Skeletal muscle satellite cell (primary cell): Measurements from ENCODE around the gene SPEF2.
A peak's percentile ranks its signal among the peaks of the same experiment; 100 is the strongest.
"Not testable (repeated sequence)": the region's sequence is repeated elsewhere in the genome, so short reads cannot be mapped to it uniquely, and the experiment has no call there.

ENCODE experiments used
- H3K27me3 ChIP-seq: 2 replicates; pipeline ENCODE4 v1.7.0; 2013; ENCODE audit warnings: low read length; ENCODE audit not compliant: control insufficient read depth, insufficient read depth
- H3K36me3 ChIP-seq: 2 replicates; pipeline ENCODE4 v1.7.0; 2013; ENCODE audit warnings: mild to moderate bottlenecking, control low read depth, low read length; ENCODE audit not compliant: insufficient read depth
- H3K4me1 ChIP-seq: 2 replicates; pipeline ENCODE4 v1.7.0; 2013; ENCODE audit warnings: low read length; ENCODE audit not compliant: control insufficient read depth, insufficient read depth
- H3K4me2 ChIP-seq: 2 replicates; pipeline ENCODE4 v1.7.0; 2013; ENCODE audit warnings: mild to moderate bottlenecking, low read length
- H3K4me3 ChIP-seq: 2 replicates; pipeline ENCODE4 v1.7.0; 2013; ENCODE audit warnings: low read length
- H3K9ac ChIP-seq: 2 replicates; pipeline ENCODE4 v1.7.0; 2013; ENCODE audit warnings: mild to moderate bottlenecking, low read depth, low read length, moderate library complexity
- H3K9me3 ChIP-seq: replicated peaks from 2 replicates; pipeline ENCODE4 v1.7.0; 2013; ENCODE audit warnings: mild to moderate bottlenecking, control low read depth, low read length

SPEF2 gene

GRCh38 chr5:35828082-35828598, 210.5 kb downstream of the SPEF2 start:
- Histone ChIP-seq H3K9ac (no peak overlapping the region), H3K4me2 (no peak overlapping the region), H3K4me1 (no peaks in the 10 kb centered on the region), H3K9me3 (no peaks in the 10 kb centered on the region), H3K27me3 (peaks cover 6% of the 10 kb centered on the region), H3K4me3 (no peak overlapping the region), H3K36me3 (no peaks in the 10 kb centered on the region)

DNA sequence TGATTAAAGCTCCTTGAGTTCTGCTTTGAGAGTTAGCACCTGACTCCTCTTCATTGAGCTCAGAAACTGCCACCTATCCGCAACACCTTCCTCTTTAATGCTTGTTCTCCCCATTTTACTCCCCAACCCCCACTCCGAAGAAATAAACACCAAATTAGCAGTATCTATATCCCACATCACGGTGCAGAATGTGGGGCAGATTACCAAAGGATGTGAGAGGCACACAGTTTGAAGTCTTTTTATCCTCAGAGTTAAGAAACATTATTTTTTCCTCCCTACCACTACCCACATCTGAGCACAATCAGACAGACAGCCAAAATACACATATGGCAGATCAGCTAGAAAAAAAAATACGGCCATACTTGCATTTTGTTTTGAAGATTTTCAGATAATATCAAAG, 212.9 kb downstream of the SPEF2 start:
- no peaks in the 10 kb centered on the region for H3K9me3 ChIP-seq
- H3K4me1 ChIP-seq: no peaks in the 10 kb centered on the region
- H3K9ac ChIP-seq: no peak overlapping the region
- no peak overlapping the region for H3K4me2 ChIP-seq
- no peak overlapping the region for H3K4me3 ChIP-seq
- H3K36me3 ChIP-seq: no peaks in the 10 kb centered on the region
- H3K27me3 ChIP-seq: peaks cover 6% of the 10 kb centered on the region

GRCh38 chr5:35832762-35833161, 215.1 kb downstream of the SPEF2 start:
- H3K9me3 ChIP-seq: no peaks in the 10 kb centered on the region
- no peaks in the 10 kb centered on the region for H3K36me3 ChIP-seq
- no peaks in the 10 kb centered on the region for H3K4me1 ChIP-seq
- no peaks in the 10 kb centered on the region for H3K27me3 ChIP-seq
- no peak overlapping the region for H3K4me2 ChIP-seq
- no peak overlapping the region for H3K9ac ChIP-seq
- H3K4me3 ChIP-seq: no peak overlapping the region

GRCh38 chr5:35833224-35833623, 215.6 kb downstream of the SPEF2 start:
- peaks cover 2% of the 10 kb centered on the region for H3K4me1 ChIP-seq
- H3K27me3 ChIP-seq: no peaks in the 10 kb centered on the region
- H3K36me3 ChIP-seq: no peaks in the 10 kb centered on the region
- no peaks in the 10 kb centered on the region for H3K9me3 ChIP-seq
- no peak overlapping the region for H3K4me3 ChIP-seq
- H3K4me2 ChIP-seq: no peak overlapping the region
- H3K9ac ChIP-seq: no peak overlapping the region

DNA sequence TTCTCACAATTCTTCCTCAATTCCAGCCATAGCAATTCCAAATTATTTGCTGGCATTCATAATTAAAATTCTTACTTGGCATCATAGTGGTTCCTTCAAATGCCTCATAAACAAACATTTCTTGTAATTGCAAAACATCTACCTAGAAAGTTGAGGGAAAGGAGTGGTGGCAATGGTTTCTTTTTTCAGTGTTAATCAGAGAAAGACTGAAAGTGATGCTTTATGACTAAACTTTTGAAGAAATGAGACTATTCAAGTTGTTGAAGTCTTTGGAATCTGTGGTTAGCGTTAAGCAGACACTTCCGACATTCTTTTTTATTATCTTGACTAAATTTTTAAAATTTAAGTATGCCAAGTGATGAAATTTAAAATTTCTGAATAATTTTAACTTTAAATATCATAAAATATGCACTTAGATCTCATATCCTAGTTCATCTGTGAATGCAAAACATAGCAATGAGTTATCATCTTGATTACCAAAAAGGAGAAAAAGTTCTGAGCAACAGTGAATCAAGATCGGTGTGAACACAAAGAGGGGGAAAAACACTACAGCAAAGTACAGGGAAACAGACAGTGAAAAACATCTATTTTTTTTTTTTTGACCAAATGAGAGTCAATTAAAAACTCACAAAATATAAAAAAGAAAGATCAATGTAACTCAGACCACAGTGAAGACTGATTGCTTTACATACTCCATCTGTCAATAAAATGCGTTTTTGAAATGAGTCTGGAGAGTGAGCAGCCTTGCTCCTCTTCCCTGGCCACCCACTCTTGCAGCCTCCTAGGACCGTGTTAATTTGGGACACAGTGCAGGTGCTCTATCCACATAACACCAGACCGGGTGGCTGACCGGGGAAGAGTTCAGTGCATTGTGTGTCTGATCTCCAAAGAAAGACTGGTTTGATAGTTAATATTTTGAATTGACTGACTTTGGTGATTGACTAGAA, 218.4 kb downstream of the SPEF2 start:
- Histone ChIP-seq H3K4me3 (no peak overlapping the region), H3K9ac (no peak overlapping the region), H3K4me2 (no peak overlapping the region), H3K9me3 (no peaks in the 10 kb centered on the region), H3K4me1 (peaks cover 8% of the 10 kb centered on the region), H3K36me3 (no peaks in the 10 kb centered on the region), H3K27me3 (no peaks in the 10 kb centered on the region)

GRCh38 chr5:35838370-35839042, 220.8 kb downstream of the SPEF2 start:
- Histone ChIP-seq H3K4me2 (peak overlapping the region; percentile 19), H3K36me3 (no peaks in the 10 kb centered on the region), H3K4me1 (peaks cover 8% of the 10 kb centered on the region), H3K9me3 (no peaks in the 10 kb centered on the region), H3K9ac (no peak overlapping the region), H3K4me3 (no peak overlapping the region), H3K27me3 (no peaks in the 10 kb centered on the region)

- Histone ChIP-seq H3K9me3 (no peaks in the 10 kb centered on the region), H3K36me3 (no peaks in the 10 kb centered on the region), H3K9ac (no peak overlapping the region), H3K4me1 (peaks cover 8% of the 10 kb centered on the region), H3K4me2 (no peak overlapping the region), H3K4me3 (no peak overlapping the region), H3K27me3 (no peaks in the 10 kb centered on the region)
Observed at GRCh38 chr5:35842856-35843255, 225.2 kb downstream of the SPEF2 start.

DNA sequence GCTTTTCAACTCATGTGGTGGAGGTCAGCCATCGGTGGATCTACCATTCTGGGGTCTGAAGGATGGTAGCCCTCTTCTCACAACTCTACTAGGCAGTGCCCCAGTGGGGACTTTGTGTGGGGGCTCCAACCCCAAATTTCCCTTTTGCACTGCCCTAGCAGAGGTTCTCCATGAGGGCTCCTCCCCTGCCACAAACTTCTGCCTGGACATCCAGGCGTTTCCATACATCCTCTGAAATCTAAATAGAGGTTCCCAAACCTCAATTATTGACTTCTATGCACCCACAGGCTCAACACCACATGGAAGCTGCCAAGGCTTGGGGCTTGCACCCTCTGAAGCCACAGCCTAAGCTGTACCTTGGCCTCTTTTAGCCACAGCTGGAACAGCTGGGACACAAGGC, 227.8 kb downstream of the SPEF2 start:
- not testable (repeated sequence) for H3K27me3 ChIP-seq, H3K4me3 ChIP-seq, H3K9ac ChIP-seq, H3K4me2 ChIP-seq, H3K4me1 ChIP-seq, H3K9me3 ChIP-seq, H3K36me3 ChIP-seq

DNA sequence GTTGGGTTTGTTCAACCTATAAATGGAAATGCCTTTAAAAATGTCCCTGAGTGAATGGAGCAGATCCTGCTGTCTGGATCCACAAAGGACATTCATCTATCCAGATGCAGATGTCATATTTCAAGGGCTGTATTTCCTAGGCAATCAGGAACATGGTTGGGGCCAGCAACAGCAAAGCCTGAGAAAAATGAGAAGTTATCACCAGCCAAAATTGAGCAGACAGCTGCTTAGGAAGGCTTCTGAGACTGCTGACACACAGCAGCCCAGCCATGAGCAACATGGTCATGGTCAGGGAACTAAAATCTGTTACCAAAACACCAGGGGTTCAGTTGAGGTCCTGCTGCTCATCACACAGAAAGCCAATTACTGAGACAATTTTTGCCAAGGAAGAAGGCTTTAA, 229.8 kb downstream of the SPEF2 start:
- Histone ChIP-seq H3K27me3 (no peaks in the 10 kb centered on the region), H3K36me3 (no peaks in the 10 kb centered on the region), H3K9ac (no peak overlapping the region), H3K4me1 (peaks cover 15% of the 10 kb centered on the region), H3K4me2 (no peak overlapping the region), H3K4me3 (no peak overlapping the region), H3K9me3 (no peaks in the 10 kb centered on the region)

- H3K9ac ChIP-seq: no peak overlapping the region
- H3K36me3 ChIP-seq: no peaks in the 10 kb centered on the region
- H3K4me2 ChIP-seq: no peak overlapping the region
- H3K4me1 ChIP-seq: peaks cover 19% of the 10 kb centered on the region
- no peaks in the 10 kb centered on the region for H3K27me3 ChIP-seq
- H3K4me3 ChIP-seq: no peak overlapping the region
- no peaks in the 10 kb centered on the region for H3K9me3 ChIP-seq
Observed at GRCh38 chr5:35847961-35848360, 230.3 kb downstream of the SPEF2 start.

- Histone ChIP-seq H3K4me2 (no peak overlapping the region), H3K9me3 (no peaks in the 10 kb centered on the region), H3K36me3 (no peaks in the 10 kb centered on the region), H3K4me1 (peaks cover 29% of the 10 kb centered on the region), H3K27me3 (no peaks in the 10 kb centered on the region), H3K9ac (no peak overlapping the region), H3K4me3 (no peak overlapping the region)
Observed at GRCh38 chr5:35849860-35850259, 232.2 kb downstream of the SPEF2 start.
